ENCODE data around the gene SMARCD2.

SMARCD2 gene

GRCh38 chr17:63830904-63831491 lies 11.5 kb downstream of the SMARCD2 start:
- FAIRE-seq (no peak), DNase-seq (ENCODE audit: insufficient read length, low spot score) (no peak)
- TF ChIP-seq POLR2A (IDR thresholded peaks at IDR 0.05; ENCODE audit: low read depth, low read length): no peak

- no peak for TF ChIP-seq POLR2A (IDR thresholded peaks at IDR 0.05; ENCODE audit: low read depth, low read length)
- DNase-seq (ENCODE audit: insufficient read length, low spot score): no peak
- FAIRE-seq: no peak
Observed at GRCh38 chr17:63830278-63830677, 12.2 kb downstream of the SMARCD2 start.

- FAIRE-seq (no peak), DNase-seq (ENCODE audit: insufficient read length, low spot score) (no peak)
- TF ChIP-seq POLR2A (IDR thresholded peaks at IDR 0.05; ENCODE audit: low read depth, low read length): no peak
Observed at GRCh38 chr17:63828936-63829335, 13.5 kb downstream of the SMARCD2 start.

- DNase-seq (ENCODE audit: insufficient read length, low spot score) (no peak), FAIRE-seq (no peak)
- no peak for TF ChIP-seq POLR2A (IDR thresholded peaks at IDR 0.05; ENCODE audit: low read depth, low read length)
Observed at GRCh38 chr17:63827801-63828221, 14.7 kb downstream of the SMARCD2 start.

GRCh38 chr17:63827002-63827800 lies 15.3 kb downstream of the SMARCD2 start, which contains the start of the genes FTSJ3 and PSMC5:
TSS of gene FTSJ3 (minus strand) at chr17:63827663. CDS start at chr17:63826902, 761 bp downstream.
TSS of gene PSMC5 (plus strand) at chr17:63827431. CDS start at chr17:63827491, 60 bp downstream.
- no peak for FAIRE-seq
- TF ChIP-seq POLR2A (IDR thresholded peaks at IDR 0.05; ENCODE audit: low read depth, low read length): peak; percentile 93
- DNase-seq (ENCODE audit: insufficient read length, low spot score): peak; percentile 95

GRCh38 chr17:63826468-63827001 lies 15.9 kb downstream of the SMARCD2 start:
- DNase-seq (ENCODE audit: insufficient read length, low spot score) (no peak), FAIRE-seq (no peak)
- no peak for TF ChIP-seq POLR2A (IDR thresholded peaks at IDR 0.05; ENCODE audit: low read depth, low read length)

GRCh38 chr17:63824362-63824761 lies 18.1 kb downstream of the SMARCD2 start:
- DNase-seq (ENCODE audit: insufficient read length, low spot score): no peak
- no peak for TF ChIP-seq POLR2A (IDR thresholded peaks at IDR 0.05; ENCODE audit: low read depth, low read length)
- FAIRE-seq: no peak

GRCh38 chr17:63823659-63824331 lies 18.7 kb downstream of the SMARCD2 start:
- TF ChIP-seq POLR2A (IDR thresholded peaks at IDR 0.05; ENCODE audit: low read depth, low read length): no peak
- FAIRE-seq: no peak
- no peak for DNase-seq (ENCODE audit: insufficient read length, low spot score)

- no peak for DNase-seq (ENCODE audit: insufficient read length, low spot score)
- no peak for TF ChIP-seq POLR2A (IDR thresholded peaks at IDR 0.05; ENCODE audit: low read depth, low read length)
- no peak for FAIRE-seq
Observed at GRCh38 chr17:63822537-63822936, 19.9 kb downstream of the SMARCD2 start.

- TF ChIP-seq POLR2A (IDR thresholded peaks at IDR 0.05; ENCODE audit: low read depth, low read length): no peak
- FAIRE-seq (no peak), DNase-seq (ENCODE audit: insufficient read length, low spot score) (no peak)
Observed at GRCh38 chr17:63821804-63822203, 20.7 kb downstream of the SMARCD2 start.

- DNase-seq (ENCODE audit: insufficient read length, low spot score) (no peak), FAIRE-seq (no peak)
- no peak for TF ChIP-seq POLR2A (IDR thresholded peaks at IDR 0.05; ENCODE audit: low read depth, low read length)
Observed at GRCh38 chr17:63820963-63821561, 21.4 kb downstream of the SMARCD2 start.

- TF ChIP-seq POLR2A (IDR thresholded peaks at IDR 0.05; ENCODE audit: low read depth, low read length): no peak
- no peak for FAIRE-seq
- DNase-seq (ENCODE audit: insufficient read length, low spot score): no peak
Observed at GRCh38 chr17:63819585-63820537, 22.6 kb downstream of the SMARCD2 start.

- FAIRE-seq (no peak), DNase-seq (ENCODE audit: insufficient read length, low spot score) (no peak)
- no peak for TF ChIP-seq POLR2A (IDR thresholded peaks at IDR 0.05; ENCODE audit: low read depth, low read length)
Observed at GRCh38 chr17:63819131-63819530, 23.4 kb downstream of the SMARCD2 start.
